Duodenal mucosa (tissue), 2 donors: ENCODE data around the gene MBTPS2.
"Not testable (repeated sequence)": the region's sequence is repeated elsewhere in the genome, so short reads cannot be mapped to it uniquely, and the experiment has no call there.

ENCODE experiments used
- H3K27ac ChIP-seq: one replicate; pipeline ENCODE4 v1.7.0; 2013; ENCODE audit warnings: low read depth, low read length
- H3K27me3 ChIP-seq, 2 donors: one replicate each; pipeline ENCODE4 v1.7.0; 2013; ENCODE audit warnings: low read length in 2 of 2, control low read depth in 1 of 2; ENCODE audit not compliant: insufficient read depth in 2 of 2, control insufficient read depth in 1 of 2
- H3K36me3 ChIP-seq, 2 donors: one replicate each; pipeline ENCODE4 v1.7.0; 2013; ENCODE audit warnings: low read length in 2 of 2, control low read depth in 1 of 2; ENCODE audit not compliant: insufficient read depth in 2 of 2, control insufficient read depth in 1 of 2
- H3K4me1 ChIP-seq, 2 donors: one replicate each; pipeline ENCODE4 v1.7.0; 2013; ENCODE audit warnings: low read length in 2 of 2, control low read depth in 1 of 2; ENCODE audit not compliant: insufficient read depth in 2 of 2, control insufficient read depth in 1 of 2
- H3K4me3 ChIP-seq, 2 donors: one replicate each; pipeline ENCODE4 v1.7.0; 2013; ENCODE audit warnings: low read length in 2 of 2, low read depth in 1 of 2
- H3K9ac ChIP-seq, 2 donors: one replicate each; pipeline ENCODE4 v1.7.0; 2013; ENCODE audit warnings: low read length in 2 of 2, low read depth in 1 of 2
- H3K9me3 ChIP-seq, 2 donors: one replicate each; pipeline ENCODE4 v1.7.0; 2013; ENCODE audit warnings: low read length in 2 of 2, control low read depth in 1 of 2; ENCODE audit not compliant: control insufficient read depth in 1 of 2

Gene MBTPS2

GRCh38 chrX:21816136-21816535 lies 23.3 kb upstream of the MBTPS2 start:
- Histone ChIP-seq H3K27ac (no peak overlapping the region), H3K4me1 (no peaks in the 10 kb centered on the region), H3K4me3 (no peak overlapping the region), H3K9me3 (no peaks in the 10 kb centered on the region), H3K36me3 (no peaks in the 10 kb centered on the region), H3K27me3 (no peaks in the 10 kb centered on the region), H3K9ac (no peak overlapping the region)

- not testable (repeated sequence) for H3K27me3 ChIP-seq, H3K9ac ChIP-seq, H3K36me3 ChIP-seq, H3K4me3 ChIP-seq, H3K9me3 ChIP-seq, H3K27ac ChIP-seq, H3K4me1 ChIP-seq
Measured at GRCh38 chrX:21820170-21820569, 19.2 kb upstream of the MBTPS2 start.

GRCh38 chrX:21821875-21822274 lies 17.5 kb upstream of the MBTPS2 start:
- no peaks in the 10 kb centered on the region for H3K36me3 ChIP-seq
- no peak overlapping the region for H3K9ac ChIP-seq
- H3K9me3 ChIP-seq, result no peaks in the 10 kb centered on the region
- no peak overlapping the region for H3K4me3 ChIP-seq
- no peaks in the 10 kb centered on the region for H3K4me1 ChIP-seq
- no peaks in the 10 kb centered on the region for H3K27me3 ChIP-seq
- H3K27ac ChIP-seq, result no peak overlapping the region

- no peak overlapping the region for H3K9ac ChIP-seq
- H3K4me3 ChIP-seq, result no peak overlapping the region
- H3K4me1 ChIP-seq, result no peaks in the 10 kb centered on the region
- no peaks in the 10 kb centered on the region for H3K27me3 ChIP-seq
- no peak overlapping the region for H3K27ac ChIP-seq
- no peaks in the 10 kb centered on the region for H3K9me3 ChIP-seq
- H3K36me3 ChIP-seq, result no peaks in the 10 kb centered on the region
Measured at GRCh38 chrX:21831496-21831895, 7.9 kb upstream of the MBTPS2 start.

GRCh38 chrX:21837056-21837455 lies 2.4 kb upstream of the MBTPS2 start:
- Histone ChIP-seq H3K27me3 (no peaks in the 10 kb centered on the region), H3K9me3 (no peaks in the 10 kb centered on the region), H3K36me3 (no peaks in the 10 kb centered on the region), H3K4me1 (peaks cover 3 to 7% of the 10 kb centered on the region in 2 donors), H3K27ac (no peak overlapping the region), H3K9ac (no peak overlapping the region), H3K4me3 (no peak overlapping the region)

GRCh38 chrX:21838937-21839333 lies 482 bp upstream of the MBTPS2 start:
- Histone ChIP-seq H3K27ac (no peak overlapping the region), H3K27me3 (no peaks in the 10 kb centered on the region), H3K4me3 (peak overlapping the region; percentile 70 to 86), H3K9ac (peak overlapping the region; percentile 43 to 85), H3K36me3 (no peaks in the 10 kb centered on the region), H3K4me1 (peaks cover 3 to 7% of the 10 kb centered on the region in 2 donors), H3K9me3 (no peaks in the 10 kb centered on the region)

GRCh38 chrX:21840193-21840545 lies 752 bp downstream of the MBTPS2 start:
- Histone ChIP-seq H3K36me3 (no peaks in the 10 kb centered on the region), H3K4me3 (peak overlapping the region; percentile 70 to 86), H3K4me1 (peaks cover 3 to 7% of the 10 kb centered on the region in 2 donors), H3K9me3 (no peaks in the 10 kb centered on the region), H3K27me3 (no peaks in the 10 kb centered on the region), H3K27ac (peak overlapping the region; percentile 50), H3K9ac (peak overlapping the region; percentile 84 to 85)

GRCh38 chrX:21843179-21843578 lies 3.8 kb downstream of the MBTPS2 start:
- no peak overlapping the region for H3K27ac ChIP-seq
- H3K4me3 ChIP-seq, result no peak overlapping the region
- H3K9ac ChIP-seq, result no peak overlapping the region
- no peaks in the 10 kb centered on the region for H3K9me3 ChIP-seq
- H3K36me3 ChIP-seq, result peaks cover 0 to 11% of the 10 kb centered on the region in 2 donors
- no peaks in the 10 kb centered on the region for H3K27me3 ChIP-seq
- H3K4me1 ChIP-seq, result peaks cover 3 to 7% of the 10 kb centered on the region in 2 donors

- Histone ChIP-seq H3K9me3 (no peaks in the 10 kb centered on the region), H3K27ac (no peak overlapping the region), H3K27me3 (no peaks in the 10 kb centered on the region), H3K4me1 (peaks cover 3 to 7% of the 10 kb centered on the region in 2 donors), H3K4me3 (no peak overlapping the region), H3K9ac (no peak overlapping the region), H3K36me3 (peaks cover 0 to 11% of the 10 kb centered on the region in 2 donors)
Measured at GRCh38 chrX:21845096-21845495, 5.7 kb downstream of the MBTPS2 start.

- H3K4me1 ChIP-seq, result no peaks in the 10 kb centered on the region
- no peak overlapping the region for H3K9ac ChIP-seq
- H3K4me3 ChIP-seq, result no peak overlapping the region
- H3K9me3 ChIP-seq, result no peaks in the 10 kb centered on the region
- no peaks in the 10 kb centered on the region for H3K27me3 ChIP-seq
- H3K36me3 ChIP-seq, result peaks cover 0 to 14% of the 10 kb centered on the region in 2 donors
- H3K27ac ChIP-seq, result no peak overlapping the region
Measured at GRCh38 chrX:21847342-21847741, 7.9 kb downstream of the MBTPS2 start.

- Histone ChIP-seq H3K4me3 (no peak overlapping the region), H3K4me1 (no peaks in the 10 kb centered on the region), H3K9me3 (no peaks in the 10 kb centered on the region), H3K9ac (no peak overlapping the region), H3K27ac (no peak overlapping the region), H3K36me3 (peaks cover 0 to 16% of the 10 kb centered on the region in 2 donors), H3K27me3 (no peaks in the 10 kb centered on the region)
Measured at GRCh38 chrX:21853578-21853977, 14.2 kb downstream of the MBTPS2 start.
